Loucy (cell line): Measurements from ENCODE around the gene TRPM3.

Source experiments
- EZH2phosphoT487 ChIP-seq: fragments of 200-600 bp; IDR thresholded peaks from 2 replicates; pipeline ENCODE4 v1.6.1; 2018; ENCODE audit warnings: antibody characterized with exemption, mild to moderate bottlenecking, moderate library complexity, borderline replicate concordance
- TF ChIP-seq, protein P1 (sequence below): fragments of 200-600 bp; sonication (generic); conservative IDR thresholded peaks from 2 replicates; pipeline ENCODE4 v1.5.1; 2014; ENCODE audit warnings: mild to moderate bottlenecking, antibody characterized with exemption, low read length

DNA sequence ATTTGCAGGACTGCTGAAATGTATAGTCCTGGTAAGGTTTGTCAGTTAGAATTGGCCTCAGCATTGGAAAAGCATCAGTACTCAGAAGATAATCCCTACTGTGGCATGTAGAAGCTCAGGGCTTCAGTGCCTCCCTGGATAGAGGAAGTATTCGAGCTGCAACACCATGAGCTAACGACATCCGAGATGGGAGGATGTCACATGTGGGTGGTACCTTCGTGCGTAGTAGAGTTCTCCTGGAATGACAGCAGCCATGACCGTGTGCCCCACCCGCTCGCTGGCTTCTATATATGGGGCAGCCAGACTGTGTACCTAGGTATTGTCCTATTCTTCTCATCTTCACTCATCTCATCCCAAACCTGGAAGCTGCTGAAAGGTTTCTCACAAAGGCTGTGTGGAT lies 361.2 kb downstream of the TRPM3 start:
- TF ChIP-seq, protein P1, sequence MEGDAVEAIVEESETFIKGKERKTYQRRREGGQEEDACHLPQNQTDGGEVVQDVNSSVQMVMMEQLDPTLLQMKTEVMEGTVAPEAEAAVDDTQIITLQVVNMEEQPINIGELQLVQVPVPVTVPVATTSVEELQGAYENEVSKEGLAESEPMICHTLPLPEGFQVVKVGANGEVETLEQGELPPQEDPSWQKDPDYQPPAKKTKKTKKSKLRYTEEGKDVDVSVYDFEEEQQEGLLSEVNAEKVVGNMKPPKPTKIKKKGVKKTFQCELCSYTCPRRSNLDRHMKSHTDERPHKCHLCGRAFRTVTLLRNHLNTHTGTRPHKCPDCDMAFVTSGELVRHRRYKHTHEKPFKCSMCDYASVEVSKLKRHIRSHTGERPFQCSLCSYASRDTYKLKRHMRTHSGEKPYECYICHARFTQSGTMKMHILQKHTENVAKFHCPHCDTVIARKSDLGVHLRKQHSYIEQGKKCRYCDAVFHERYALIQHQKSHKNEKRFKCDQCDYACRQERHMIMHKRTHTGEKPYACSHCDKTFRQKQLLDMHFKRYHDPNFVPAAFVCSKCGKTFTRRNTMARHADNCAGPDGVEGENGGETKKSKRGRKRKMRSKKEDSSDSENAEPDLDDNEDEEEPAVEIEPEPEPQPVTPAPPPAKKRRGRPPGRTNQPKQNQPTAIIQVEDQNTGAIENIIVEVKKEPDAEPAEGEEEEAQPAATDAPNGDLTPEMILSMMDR, result no peak
- no peak for TF ChIP-seq EZH2phosphoT487
